HepG2 (cell line): ENCODE measurements around the gene BRSK2. TPM values are rescaled to one million over a fixed set of nuclear protein-coding genes. Genes with fewer than 3 reads are reported as not detected.

Experiments used
- ATAC-seq: fragments of 200-7000 bp; cut with Tn5 transposase; 3 replicates; pipeline ENCODE4 v1.9.1; 2020; ENCODE audit warnings: mild to moderate bottlenecking, moderate library complexity
- BruUV-seq: library from RNA; stranded (reverse); fragments of 400-500 nt; replicated peaks from 2 replicates; lab custom pipeline; 2021; lab: Mats Ljungman, UMichigan
- CTCF ChIA-PET: fragments of 300-600 bp; formaldehyde crosslinking; extraction: SDS; loops from one replicate; lab custom pipeline; 2021; ENCODE audit warnings: low total read pairs, inconsistent platforms, low intra/inter-chr PET ratio; lab: Yijun Ruan, JAX
- POLR2A ChIA-PET: fragments of 350-600 bp; sonication (Branson Sonifier 250); formaldehyde crosslinking; loops from one replicate; lab custom pipeline; 2020; ENCODE audit warnings: antibody characterized with exemption, inconsistent platforms; lab: Yijun Ruan, JAX
- DNase-seq: peaks from one replicate; pipeline ENCODE4 v3.0.0-alpha.2; 2015; ENCODE audit warnings: low spot score
- FAIRE-seq: peaks from 3 replicates; lab custom pipeline; 2011; peaks lifted over from hg19 to GRCh38; lab: Jason Lieb, UNC
- H2AFZ ChIP-seq: one replicate; pipeline ENCODE4 v1.6.1; 2011; ENCODE audit warnings: low read length, inconsistent platforms
- H3K27ac ChIP-seq: fragments of 300-600 bp; 3 replicates; pipeline ENCODE4 v1.8.0; 2011; ENCODE audit warnings: mixed run types, mild to moderate bottlenecking, mixed read lengths, low read length, inconsistent platforms; ENCODE audit not compliant: insufficient read depth; ENCODE audit errors: extremely low read length
- H3K27me3 ChIP-seq, 2 experiments: fragments of 200-600 bp in 1 of 2; 2 replicates in 1 of 2; 3 replicates in 1 of 2; pipeline versions ENCODE4 v1.6.0 to v1.8.0; 2011; ENCODE audit warnings: low read length in 2 of 2, mild to moderate bottlenecking in 2 of 2, moderate library complexity in 2 of 2, inconsistent platforms in 1 of 2; ENCODE audit not compliant: insufficient read depth in 2 of 2, control insufficient read depth in 1 of 2
- H3K36me3 ChIP-seq, 2 experiments: fragments of 200-600 bp in 1 of 2; replicated peaks in 1 of 2; 2 replicates in 1 of 2; 3 replicates in 1 of 2; pipeline versions ENCODE4 v1.5.1 to v1.8.0; 2011; ENCODE audit warnings: low read length in 2 of 2, inconsistent platforms in 1 of 2; ENCODE audit not compliant: insufficient read depth in 2 of 2, control insufficient read depth in 1 of 2
- H3K4me1 ChIP-seq: 2 replicates; pipeline ENCODE4 v1.5.1; 2012; ENCODE audit warnings: low read length, inconsistent platforms; ENCODE audit not compliant: insufficient read depth
- H3K4me2 ChIP-seq: 2 replicates; pipeline ENCODE4 v1.6.0; 2011; ENCODE audit warnings: low read depth, low read length, inconsistent platforms
- H3K4me3 ChIP-seq, 3 experiments: fragments of 200-600 bp in 1 of 3; sonication (generic), shearing (Covaris generic) in 1 of 3; replicated peaks in 1 of 3; 2 replicates each; pipeline ENCODE4 v1.5.1; 2011 to 2016; ENCODE audit warnings: low read length in 3 of 3, inconsistent platforms in 2 of 3, low read depth in 2 of 3, mild to moderate bottlenecking in 2 of 3, control low read depth in 1 of 3, mixed read lengths in 1 of 3; ENCODE audit not compliant: insufficient read depth in 1 of 3
- H3K79me2 ChIP-seq: one replicate; pipeline ENCODE4 v1.6.1; 2011; ENCODE audit warnings: low read length, inconsistent platforms; ENCODE audit not compliant: insufficient read depth
- H3K9ac ChIP-seq: 2 replicates; pipeline ENCODE4 v1.6.0; 2011; ENCODE audit warnings: mild to moderate bottlenecking, low read depth, low read length, inconsistent platforms; ENCODE audit not compliant: insufficient read depth
- H3K9me3 ChIP-seq: 2 replicates; pipeline ENCODE4 v1.5.1; 2012; ENCODE audit warnings: mild to moderate bottlenecking, low read length
- H4K20me1 ChIP-seq: 2 replicates; pipeline ENCODE4 v1.6.0; 2011; ENCODE audit warnings: inconsistent platforms, mild to moderate bottlenecking, low read length, moderate library complexity; ENCODE audit not compliant: insufficient read depth
- CREB1 ChIP-seq, 2 experiments: fragments of 450-650 bp in 1 of 2; IDR thresholded peaks; 2 replicates each; pipeline ENCODE4 v1.6.1; 2016 to 2017; ENCODE audit warnings: control low read depth in 1 of 2, mild to moderate bottlenecking in 1 of 2, missing compliant biosample characterization in 1 of 2, missing genetic modification characterization in 1 of 2
- ZC3H4 ChIP-seq: sonication (generic); formaldehyde crosslinking; IDR thresholded peaks from 2 replicates; pipeline ENCODE4 v1.4.0; 2020; ENCODE audit warnings: missing genetic modification reagents, borderline replicate concordance
- ZNF441 ChIP-seq: sonication (generic); formaldehyde crosslinking; IDR thresholded peaks from 2 replicates; pipeline ENCODE4 v1.7.0; 2021; ENCODE audit warnings: missing genetic modification reagents, borderline replicate concordance
- ZNF777 ChIP-seq: sonication (generic); formaldehyde crosslinking; IDR thresholded peaks from 2 replicates; pipeline ENCODE4 v1.4.0; 2020; ENCODE audit warnings: missing genetic modification reagents
- WGBS: methylation state at CpG from one replicate; pipeline ENCODE4 v1.1.6; 2017; ENCODE audit warnings: low lambda C conversion rate; 5-methylcytosine and 5-hydroxymethylcytosine counted together
- in situ Hi-C: cut with HindIII; loops from 2 replicates; pipeline ENCODE4 v1.10.0; 2017; ENCODE audit warnings: low pct_unique_long_range_greater_than_20kb; ENCODE audit not compliant: extremely low pct_ligation_motif_present
- intact Hi-C: fragments of 100-400 bp; cut with micrococcal nuclease; formaldehyde crosslinking; loops from one replicate; pipeline ENCODE4 v1.10.0; 2022; ENCODE audit not compliant: unreplicated experiment
- polyA plus RNA-seq, 8 experiments: library from polyadenylated mRNA; depleted of rRNA in 3 of 8; stranded (reverse) in 7 of 8; unstranded in 1 of 8; fragments of >200 nt; fragmentation: Illumina TruSeq in 4 of 8; extraction: Trizol in 4 of 8; gene quantifications; 2 replicates each; pipeline versions ENCODE4 v1.2.1 to v1.2.3, GENCODE V29; 2011 to 2016; ENCODE audit warnings: low read depth in 4 of 8, missing spikeins in 1 of 8, mixed read lengths in 1 of 8; ENCODE audit not compliant: insufficient read depth in 1 of 8
- total RNA-seq, 5 experiments: library from RNA; depleted of rRNA; stranded (reverse); fragments of >200 nt; fragmentation: Illumina TruSeq; extraction: Trizol; gene quantifications; 2 replicates each; pipeline ENCODE4 v1.2.3, GENCODE V29; 2016; ENCODE audit warnings: low read depth in 1 of 5
- TF ChIP-seq, protein P1 (sequence below): sonication (generic); formaldehyde crosslinking; IDR thresholded peaks from 2 replicates; pipeline ENCODE4 v1.4.0; 2020; ENCODE audit warnings: missing genetic modification reagents

BRSK2 gene
- total and polyA plus RNA-seq, 2 of the 13 experiments (the other 11 are each of a cell fraction or from before 2014, with no cell fraction given): 0.74 to 1.1 TPM

DNA sequence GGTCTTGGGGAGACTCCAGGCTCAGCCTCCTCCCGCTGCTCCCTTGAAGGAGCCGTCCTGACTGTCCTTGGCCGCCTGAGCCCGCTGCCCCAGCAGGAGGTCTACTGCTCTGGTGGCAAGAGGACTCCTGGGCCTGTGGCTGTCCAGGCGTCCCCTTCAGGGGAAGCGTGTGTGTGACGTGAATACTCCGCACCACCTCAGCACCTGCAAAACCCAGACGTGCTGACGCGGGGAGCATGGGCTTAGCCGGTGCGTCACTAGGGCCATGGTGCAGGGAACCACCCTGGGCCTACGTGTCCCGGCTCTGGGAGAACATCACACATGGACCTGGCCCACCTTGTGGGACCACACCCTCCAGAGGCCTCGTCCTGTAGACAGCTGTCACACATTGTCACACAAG lies 30.2 kb upstream of the BRSK2 start:
- no peak overlapping the region for H3K4me3 ChIP-seq
- H3K27ac ChIP-seq: no peak overlapping the region
- ATAC-seq (no peak), FAIRE-seq (no peak), DNase-seq (no peak)
- WGBS: 24% methylated on average over 9 of the region's 16 CpGs
- in situ Hi-C loops (no loop called here), intact Hi-C loops (loop anchor here (5.0 kb wide), 1 partner anchor 97 kb away; no protein-coding TSS in a partner anchor)
- ChIA-PET POLR2A (no interaction called here), CTCF (no interaction called here)
- peaks cover 13% of the 10 kb centered on the region; the same call in 1 of the 2 replicates for H3K4me1 ChIP-seq
- TF ChIP-seq, protein P1, sequence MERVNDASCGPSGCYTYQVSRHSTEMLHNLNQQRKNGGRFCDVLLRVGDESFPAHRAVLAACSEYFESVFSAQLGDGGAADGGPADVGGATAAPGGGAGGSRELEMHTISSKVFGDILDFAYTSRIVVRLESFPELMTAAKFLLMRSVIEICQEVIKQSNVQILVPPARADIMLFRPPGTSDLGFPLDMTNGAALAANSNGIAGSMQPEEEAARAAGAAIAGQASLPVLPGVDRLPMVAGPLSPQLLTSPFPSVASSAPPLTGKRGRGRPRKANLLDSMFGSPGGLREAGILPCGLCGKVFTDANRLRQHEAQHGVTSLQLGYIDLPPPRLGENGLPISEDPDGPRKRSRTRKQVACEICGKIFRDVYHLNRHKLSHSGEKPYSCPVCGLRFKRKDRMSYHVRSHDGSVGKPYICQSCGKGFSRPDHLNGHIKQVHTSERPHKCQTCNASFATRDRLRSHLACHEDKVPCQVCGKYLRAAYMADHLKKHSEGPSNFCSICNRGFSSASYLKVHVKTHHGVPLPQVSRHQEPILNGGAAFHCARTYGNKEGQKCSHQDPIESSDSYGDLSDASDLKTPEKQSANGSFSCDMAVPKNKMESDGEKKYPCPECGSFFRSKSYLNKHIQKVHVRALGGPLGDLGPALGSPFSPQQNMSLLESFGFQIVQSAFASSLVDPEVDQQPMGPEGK (CRISPR knock-in tag): no peak
- 0 out of 2 replicates have a peak, but pooled peaks have one; percentile 8 for TF ChIP-seq CREB1 (IDR thresholded peaks at IDR 0.05)
- TF ChIP-seq CREB1 (CRISPR knock-in tag; IDR thresholded peaks at IDR 0.05): no peak
- no peak for TF ChIP-seq ZNF777 (CRISPR knock-in tag)
- no peak for TF ChIP-seq ZC3H4 (CRISPR knock-in tag)
- no peak for TF ChIP-seq ZNF441 (CRISPR knock-in tag)
- H3K27me3 ChIP-seq: peaks cover 0 to 65% of the 10 kb centered on the region in 2 experiments; a peak in 4 of 5 replicates
- no peaks in the 10 kb centered on the region for H3K9me3 ChIP-seq
- no peaks in the 10 kb centered on the region for H3K79me2 ChIP-seq
- no peak overlapping the region for H2AFZ ChIP-seq
- no TSS peak for BruUV-seq
- no peak overlapping the region for H3K9ac ChIP-seq
- no peaks in the 10 kb centered on the region for H4K20me1 ChIP-seq
- no peak overlapping the region for H3K4me2 ChIP-seq
- no peaks in the 10 kb centered on the region for H3K36me3 ChIP-seq
